CD8-positive, alpha-beta memory T cell (primary cell): ENCODE data around the gene ENDOG. TPM values are rescaled to one million over a fixed set of nuclear protein-coding genes. Genes with fewer than 3 reads are reported as not detected.
A peak's percentile ranks its signal among the peaks of the same experiment; 100 is the strongest.
"Not testable (repeated sequence)": the region's sequence is repeated elsewhere in the genome, so short reads cannot be mapped to it uniquely, and the experiment has no call there.

Source experiments
- CTCF ChIA-PET: fragments of 350-600 bp; sonication (Branson Sonifier 250); formaldehyde crosslinking; loops from one replicate; lab custom pipeline; 2021; ENCODE audit warnings: antibody characterized with exemption; lab: Charles Lee
- POLR2A ChIA-PET: fragments of 350-600 bp; sonication (Branson Sonifier 250); formaldehyde crosslinking; loops from one replicate; lab custom pipeline; 2021; ENCODE audit warnings: antibody characterized with exemption; lab: Charles Lee
- DNase-seq, 5 donors: peaks; one replicate each; pipeline versions ENCODE4 v3.0.0 to v3.0.0-alpha.2; 2020 to 2022; ENCODE audit warnings: mixed read lengths in 1 of 5
- H3K27ac ChIP-seq: one replicate; pipeline ENCODE4 v1.7.0; 2013; ENCODE audit warnings: low read depth, mild to moderate bottlenecking, low read length, moderate library complexity
- H3K27me3 ChIP-seq: 2 replicates; pipeline ENCODE4 v1.7.0; 2013; ENCODE audit warnings: low read length, mild to moderate bottlenecking; ENCODE audit not compliant: insufficient read depth, poor library complexity, severe bottlenecking
- H3K36me3 ChIP-seq: 2 replicates; pipeline ENCODE4 v1.7.0; 2013; ENCODE audit warnings: mild to moderate bottlenecking, low read length, moderate library complexity; ENCODE audit not compliant: insufficient read depth
- H3K4me1 ChIP-seq: 2 replicates; pipeline ENCODE4 v1.7.0; 2013; ENCODE audit warnings: mild to moderate bottlenecking, low read length, moderate library complexity; ENCODE audit not compliant: insufficient read depth
- H3K4me3 ChIP-seq: 2 replicates; pipeline ENCODE4 v1.7.0; 2013; ENCODE audit warnings: mild to moderate bottlenecking, low read length
- H3K9me3 ChIP-seq: 2 replicates; pipeline ENCODE4 v1.7.0; 2013; ENCODE audit warnings: mild to moderate bottlenecking, low read length
- H3K27ac Mint-ChIP-seq, 8 donors: one replicate each; pipeline ENCODE4 v1.8.0; 2020 to 2021; ENCODE audit warnings: mixed read lengths in 8 of 8, mild to moderate bottlenecking in 6 of 8, inconsistent platforms in 3 of 8, moderate library complexity in 3 of 8
- H3K27me3 Mint-ChIP-seq, 2 donors: one replicate each; pipeline ENCODE4 v1.8.0; 2020 to 2021; ENCODE audit warnings: mixed read lengths in 2 of 2, mild to moderate bottlenecking in 1 of 2, moderate library complexity in 1 of 2
- H3K36me3 Mint-ChIP-seq, 3 donors: one replicate each; pipeline ENCODE4 v1.8.0; 2020 to 2021; ENCODE audit warnings: mixed read lengths in 3 of 3, inconsistent platforms in 1 of 3, mild to moderate bottlenecking in 1 of 3
- H3K4me1 Mint-ChIP-seq, 3 donors: one replicate each; pipeline ENCODE4 v1.8.0; 2020 to 2021; ENCODE audit warnings: mixed read lengths in 3 of 3, inconsistent platforms in 1 of 3, mild to moderate bottlenecking in 1 of 3
- H3K4me3 Mint-ChIP-seq, 7 donors: one replicate each; pipeline ENCODE4 v1.8.0; 2020 to 2021; ENCODE audit warnings: mixed read lengths in 7 of 7, mild to moderate bottlenecking in 6 of 7, moderate library complexity in 4 of 7, inconsistent platforms in 2 of 7
- H3K9me3 Mint-ChIP-seq, 5 donors: one replicate each; pipeline ENCODE4 v1.8.0; 2020 to 2022; ENCODE audit warnings: mixed read lengths in 5 of 5, mild to moderate bottlenecking in 3 of 5, moderate library complexity in 2 of 5, inconsistent platforms in 1 of 5
- polyA plus RNA-seq: library from polyadenylated mRNA; unstranded; fragments of 300-500 nt; fragmentation: Illumina TruSeq; gene quantifications from one replicate; pipeline ENCODE4 v1.2.3, GENCODE V29; 2021
- total RNA-seq, 2 experiments: library from RNA; stranded (reverse); gene quantifications; one replicate each; pipeline ENCODE4 v1.2.3, GENCODE V29; 2021

Gene ENDOG
- total and polyA plus RNA-seq, 3 experiments from 2014 or later: 22.3 to 29.6 (median 23.3) TPM

GRCh38 chr9:128788445-128788844 lies 29.9 kb upstream of the ENDOG start:
- DNase-seq: no peak
- peaks cover 17 to 51% (median 31%) of the 10 kb centered on the region in 3 donors for H3K4me1 Mint-ChIP-seq
- ChIA-PET POLR2A (interaction anchor here (1.0 to 2.4 kb wide), 4 partner anchors 17 to 417 kb away, joined by 3 to 9 read pairs (median 4); partner anchors contain the start of genes ENDOG, URM1 and ZER1), CTCF (interaction anchor here (1.4 to 2.4 kb wide), 3 partner anchors 16 to 30 kb away, joined by 6 to 12 read pairs (median 9); partner anchors contain the start of genes ENDOG and ZER1)
- Histone ChIP-seq H3K4me1 (peaks cover 15% of the 10 kb centered on the region), H3K36me3 (peaks cover 29% of the 10 kb centered on the region), H3K4me3 (no peak overlapping the region), H3K9me3 (no peaks in the 10 kb centered on the region), H3K27me3 (no peaks in the 10 kb centered on the region), H3K27ac (no peak overlapping the region)
- H3K9me3 Mint-ChIP-seq: no peaks in the 10 kb centered on the region
- peak overlapping the region; percentile 89 to 96 (median 92) for H3K4me3 Mint-ChIP-seq
- H3K36me3 Mint-ChIP-seq: peaks cover 0 to 54% (median 7%) of the 10 kb centered on the region in 3 donors
- peak overlapping the region; percentile 61 to 98 (median 93) for H3K27ac Mint-ChIP-seq
- no peaks in the 10 kb centered on the region for H3K27me3 Mint-ChIP-seq

DNA sequence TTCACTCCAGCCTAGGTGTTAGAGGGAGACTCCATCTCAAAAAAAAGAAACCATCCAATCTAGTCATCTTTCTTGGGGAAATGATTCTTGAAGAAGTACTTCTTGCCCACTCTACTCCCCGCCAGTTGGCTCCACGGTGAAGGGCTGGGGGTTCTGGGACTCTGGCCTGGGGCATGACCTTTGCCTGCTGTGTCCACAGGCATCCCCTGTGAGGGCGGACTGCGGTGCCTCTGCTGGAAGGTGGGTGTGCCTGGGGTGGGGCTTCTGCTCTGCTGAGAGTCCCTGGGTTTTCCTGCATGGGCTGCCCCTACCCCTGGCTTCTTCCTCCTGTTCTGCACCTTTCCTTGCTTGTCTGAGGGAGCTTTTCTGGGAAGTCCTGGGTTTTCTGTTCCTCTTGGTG lies 27.8 kb upstream of the ENDOG start:
- H3K36me3 ChIP-seq: peaks cover 33% of the 10 kb centered on the region
- H3K27ac Mint-ChIP-seq: peak overlapping the region in 1 of 8 donors; percentile 61
- peaks cover 20 to 48% (median 31%) of the 10 kb centered on the region in 3 donors for H3K4me1 Mint-ChIP-seq
- H3K36me3 Mint-ChIP-seq: peaks cover 0 to 70% (median 11%) of the 10 kb centered on the region in 3 donors
- H3K27me3 Mint-ChIP-seq: no peaks in the 10 kb centered on the region
- no peaks in the 10 kb centered on the region for H3K27me3 ChIP-seq
- no peak overlapping the region for H3K27ac ChIP-seq
- no peak overlapping the region for H3K4me3 ChIP-seq
- ChIA-PET CTCF (interaction anchor here (3.6 kb wide), 1 partner anchor 27 kb away, joined by 11 read pairs; the partner anchor contains the start of gene ENDOG), POLR2A (no interaction called here)
- H3K4me1 ChIP-seq: peaks cover 15% of the 10 kb centered on the region
- H3K4me3 Mint-ChIP-seq: peak overlapping the region in 1 of 7 donors; percentile 48
- H3K9me3 Mint-ChIP-seq: no peaks in the 10 kb centered on the region
- DNase-seq: no peak
- no peaks in the 10 kb centered on the region for H3K9me3 ChIP-seq

- Mint-ChIP-seq H3K27ac (peak overlapping the region in 1 of 8 donors; percentile 21), H3K4me1 (peaks cover 18 to 41% (median 27%) of the 10 kb centered on the region in 3 donors), H3K4me3 (peak overlapping the region in 1 of 7 donors; percentile 27), H3K27me3 (no peaks in the 10 kb centered on the region), H3K36me3 (peaks cover 0 to 74% (median 11%) of the 10 kb centered on the region in 3 donors), H3K9me3 (no peaks in the 10 kb centered on the region)
- H3K27me3 ChIP-seq: no peaks in the 10 kb centered on the region
- no peaks in the 10 kb centered on the region for H3K9me3 ChIP-seq
- no peak overlapping the region for H3K27ac ChIP-seq
- peaks cover 10% of the 10 kb centered on the region for H3K4me1 ChIP-seq
- peaks cover 33% of the 10 kb centered on the region for H3K36me3 ChIP-seq
- ChIA-PET CTCF (interaction anchor here (0.5 to 3.6 kb wide), 4 partner anchors 26 to 1341 kb away, joined by 3 to 11 read pairs (median 3); partner anchors contain the start of genes ENDOG, LRSAM1 and RPL12), POLR2A (interaction anchor here (0.6 kb wide), 1 partner anchor 834 kb away, joined by 3 read pairs; the partner anchor contains the start of gene NTMT1)
- DNase-seq: no peak
- H3K4me3 ChIP-seq: no peak overlapping the region
These were observed 26.2 kb upstream of the ENDOG start for GRCh38 chr9:128792134-128792533.

DNA sequence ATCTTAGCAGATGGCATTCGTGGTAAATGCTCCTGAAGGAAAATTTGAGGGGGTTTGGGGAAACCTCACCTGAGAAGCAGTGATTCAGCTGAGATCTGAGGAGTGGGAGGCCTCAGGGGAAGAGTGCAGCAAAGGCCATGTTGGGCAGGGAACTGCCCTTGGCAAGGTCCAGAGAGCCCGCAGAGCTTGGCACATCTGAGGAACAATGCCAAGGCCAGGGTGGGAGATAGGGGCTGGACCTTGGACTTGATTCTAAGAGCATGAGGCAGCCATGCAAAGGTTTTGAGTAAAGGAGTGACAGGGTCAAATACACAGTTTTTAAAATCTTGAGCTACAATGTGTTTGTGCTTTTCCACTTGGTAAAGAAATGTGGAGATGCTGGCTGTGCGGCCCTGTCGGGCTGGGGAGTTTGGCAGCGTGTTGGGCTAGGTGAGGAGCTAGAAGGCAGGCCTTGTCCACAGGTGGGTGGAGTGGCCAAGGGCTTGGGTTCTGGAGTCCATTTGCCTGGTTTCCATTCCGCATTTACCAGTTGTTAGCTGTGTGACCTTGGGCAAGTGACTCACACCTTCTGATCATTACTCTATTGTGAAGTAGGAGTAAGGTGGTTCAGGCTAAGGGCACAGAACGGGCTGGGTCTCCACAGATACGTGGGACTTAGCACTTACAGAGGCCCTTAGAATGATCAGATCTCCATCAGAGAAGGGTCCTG lies 25.2 kb upstream of the ENDOG start:
- Mint-ChIP-seq H3K4me1 (peaks cover 12 to 31% (median 21%) of the 10 kb centered on the region in 3 donors), H3K4me3 (peak overlapping the region in 1 of 7 donors; percentile 80), H3K27ac (peak overlapping the region in 5 of 8 donors; percentile 1 to 72 (median 52)), H3K36me3 (peaks cover 0 to 76% (median 12%) of the 10 kb centered on the region in 3 donors), H3K9me3 (no peaks in the 10 kb centered on the region), H3K27me3 (no peaks in the 10 kb centered on the region)
- CTCF ChIA-PET: interaction anchor here (1.0 to 3.6 kb wide), 2 partner anchors 25 to 88 kb away, joined by 3 to 11 read pairs; partner anchors contain the start of gene ENDOG
- Histone ChIP-seq H3K9me3 (no peaks in the 10 kb centered on the region), H3K27me3 (no peaks in the 10 kb centered on the region), H3K4me3 (no peak overlapping the region), H3K4me1 (peaks cover 4% of the 10 kb centered on the region), H3K27ac (no peak overlapping the region), H3K36me3 (peaks cover 36% of the 10 kb centered on the region)
- POLR2A ChIA-PET: no interaction called here
- no peak for DNase-seq

GRCh38 chr9:128794961-128795360 lies 23.3 kb upstream of the ENDOG start:
- H3K27ac Mint-ChIP-seq, H3K4me3 Mint-ChIP-seq, H3K27me3 ChIP-seq, H3K9me3 Mint-ChIP-seq, H3K4me3 ChIP-seq, CTCF ChIA-PET, H3K4me1 ChIP-seq, H3K27ac ChIP-seq, POLR2A ChIA-PET, H3K27me3 Mint-ChIP-seq, H3K9me3 ChIP-seq, DNase-seq: not testable (repeated sequence)
- Mint-ChIP-seq H3K4me1 (peaks cover 5 to 14% (median 7%) of the 10 kb centered on the region in 3 donors), H3K36me3 (peaks cover 0 to 81% (median 19%) of the 10 kb centered on the region in 3 donors)
- H3K36me3 ChIP-seq: peaks cover 48% of the 10 kb centered on the region

GRCh38 chr9:128798896-128799295 lies 19.4 kb upstream of the ENDOG start:
- Mint-ChIP-seq H3K27ac (no peak overlapping the region), H3K9me3 (no peaks in the 10 kb centered on the region), H3K27me3 (no peaks in the 10 kb centered on the region), H3K4me1 (peaks cover 0 to under 1% (median 0%) of the 10 kb centered on the region in 3 donors), H3K4me3 (no peak overlapping the region), H3K36me3 (peaks cover 7 to 75% (median 19%) of the 10 kb centered on the region in 3 donors)
- H3K27me3 ChIP-seq: no peaks in the 10 kb centered on the region
- H3K9me3 ChIP-seq: no peaks in the 10 kb centered on the region
- CTCF ChIA-PET: interaction anchor here (0.9 kb wide), 1 partner anchor 19 kb away, joined by 3 read pairs; the partner anchor contains the start of gene ENDOG
- H3K27ac ChIP-seq: no peak overlapping the region
- POLR2A ChIA-PET: no interaction called here
- no peak for DNase-seq
- H3K4me3 ChIP-seq: no peak overlapping the region
- H3K36me3 ChIP-seq: peaks cover 24% of the 10 kb centered on the region
- no peaks in the 10 kb centered on the region for H3K4me1 ChIP-seq

GRCh38 chr9:128800061-128800460 lies 18.2 kb upstream of the ENDOG start:
- Mint-ChIP-seq H3K27ac (no peak overlapping the region), H3K4me1 (no peaks in the 10 kb centered on the region), H3K27me3 (no peaks in the 10 kb centered on the region), H3K4me3 (no peak overlapping the region), H3K9me3 (no peaks in the 10 kb centered on the region), H3K36me3 (peaks cover 7 to 72% (median 17%) of the 10 kb centered on the region in 3 donors)
- Histone ChIP-seq H3K36me3 (peaks cover 27% of the 10 kb centered on the region), H3K9me3 (no peaks in the 10 kb centered on the region), H3K27me3 (no peaks in the 10 kb centered on the region), H3K4me3 (no peak overlapping the region), H3K4me1 (no peaks in the 10 kb centered on the region), H3K27ac (no peak overlapping the region)
- CTCF ChIA-PET: interaction anchor here (0.9 kb wide), 1 partner anchor 18 kb away, joined by 3 read pairs; the partner anchor contains the start of gene ENDOG
- POLR2A ChIA-PET: interaction anchor here (0.6 kb wide), 1 partner anchor 148 kb away, joined by 3 read pairs; no protein-coding TSS in a partner anchor
- no peak for DNase-seq
